ENCODE measurements around the gene YKT6.

YKT6 gene

GRCh38 chr7:44227911-44228310 lies 27.1 kb downstream of the YKT6 start:
- peaks cover 16% of the 10 kb centered on the region for H3K4me1 Mint-ChIP-seq
- H3K36me3 Mint-ChIP-seq (ENCODE audit: low read depth) = no peaks in the 10 kb centered on the region
- no peak for TF ChIP-seq CTCF (IDR thresholded peaks at IDR 0.05; ENCODE audit: unreplicated experiment in 3 of 3)
- H3K27me3 Mint-ChIP-seq (ENCODE audit: low read depth) = peaks cover 8% of the 10 kb centered on the region
- no peaks in the 10 kb centered on the region for H3K9me3 Mint-ChIP-seq
- no peak overlapping the region for H3K27ac Mint-ChIP-seq
- H3K4me3 Mint-ChIP-seq = no peak overlapping the region

GRCh38 chr7:44228571-44229350 lies 28.0 kb downstream of the YKT6 start:
- no peak for TF ChIP-seq CTCF (IDR thresholded peaks at IDR 0.05; ENCODE audit: unreplicated experiment in 3 of 3)
- no peaks in the 10 kb centered on the region for H3K9me3 Mint-ChIP-seq
- peaks cover under 1% of the 10 kb centered on the region for H3K27me3 Mint-ChIP-seq (ENCODE audit: low read depth)
- no peak overlapping the region for H3K27ac Mint-ChIP-seq
- no peak overlapping the region for H3K4me3 Mint-ChIP-seq
- H3K4me1 Mint-ChIP-seq = peaks cover 13% of the 10 kb centered on the region
- H3K36me3 Mint-ChIP-seq (ENCODE audit: low read depth) = no peaks in the 10 kb centered on the region

DNA sequence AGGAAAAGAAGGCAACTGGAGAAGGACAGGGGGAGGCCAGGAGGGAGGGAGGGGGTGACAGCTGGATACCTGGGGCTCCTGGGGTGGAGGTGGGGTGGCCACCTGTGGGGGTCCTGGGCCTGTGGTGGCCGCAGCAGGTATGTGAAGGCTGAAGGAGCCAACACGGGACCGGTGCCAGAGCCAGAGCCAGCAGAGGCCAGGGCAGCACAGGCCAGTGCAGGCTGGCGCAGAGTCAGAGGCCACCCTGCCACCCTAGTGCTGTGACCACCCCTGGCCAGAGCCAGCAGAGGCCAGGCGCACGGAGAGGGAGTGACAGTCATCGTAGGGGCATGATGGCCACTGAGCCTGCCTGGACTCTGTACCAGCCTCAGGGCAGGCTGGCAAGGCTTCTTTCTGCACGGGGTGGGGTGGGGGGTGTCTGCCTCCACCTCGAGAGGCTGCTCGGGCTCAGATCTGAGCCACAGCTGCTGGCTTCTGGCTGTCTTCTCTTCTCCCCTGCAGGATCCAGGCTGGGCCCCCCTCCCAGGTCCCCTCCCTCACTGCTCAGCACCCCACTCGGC lies 28.8 kb downstream of the YKT6 start:
- Mint-ChIP-seq H3K9me3 (no peaks in the 10 kb centered on the region), H3K27ac (no peak overlapping the region), H3K4me1 (peaks cover 9% of the 10 kb centered on the region), H3K27me3 (ENCODE audit: low read depth) (peaks cover 3% of the 10 kb centered on the region), H3K36me3 (ENCODE audit: low read depth) (no peaks in the 10 kb centered on the region), H3K4me3 (no peak overlapping the region)
- no peak for TF ChIP-seq CTCF (IDR thresholded peaks at IDR 0.05; ENCODE audit: unreplicated experiment in 3 of 3)

DNA sequence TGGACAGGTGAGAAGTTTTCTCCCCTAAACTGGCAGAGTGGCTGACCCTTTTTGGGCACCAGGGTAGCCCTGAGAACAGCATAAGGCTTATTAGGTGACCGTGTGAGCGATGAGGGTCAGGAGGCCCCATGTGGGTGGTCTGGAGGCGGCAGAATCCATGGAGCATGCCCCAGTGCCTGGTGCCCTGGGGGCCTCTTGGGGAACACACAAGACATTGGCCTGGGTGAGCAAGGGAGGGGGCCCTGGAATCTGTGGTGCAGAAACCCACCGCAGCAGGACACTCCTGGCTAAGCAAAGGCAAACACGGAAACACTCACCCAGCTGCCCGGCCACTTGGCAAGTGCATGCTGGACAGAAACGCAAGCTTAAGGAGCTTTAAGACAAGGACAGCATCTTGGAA lies 29.5 kb downstream of the YKT6 start:
- H3K9me3 Mint-ChIP-seq = no peaks in the 10 kb centered on the region
- no peak overlapping the region for H3K27ac Mint-ChIP-seq
- H3K27me3 Mint-ChIP-seq (ENCODE audit: low read depth) = peaks cover 3% of the 10 kb centered on the region
- H3K4me1 Mint-ChIP-seq = peaks cover 9% of the 10 kb centered on the region
- no peak for TF ChIP-seq CTCF (IDR thresholded peaks at IDR 0.05; ENCODE audit: unreplicated experiment in 3 of 3)
- H3K4me3 Mint-ChIP-seq = no peak overlapping the region
- no peaks in the 10 kb centered on the region for H3K36me3 Mint-ChIP-seq (ENCODE audit: low read depth)

- peaks cover 3% of the 10 kb centered on the region for H3K27me3 Mint-ChIP-seq (ENCODE audit: low read depth)
- no peak overlapping the region for H3K4me3 Mint-ChIP-seq
- no peaks in the 10 kb centered on the region for H3K9me3 Mint-ChIP-seq
- H3K36me3 Mint-ChIP-seq (ENCODE audit: low read depth) = no peaks in the 10 kb centered on the region
- no peak overlapping the region for H3K27ac Mint-ChIP-seq
- H3K4me1 Mint-ChIP-seq = peaks cover 3% of the 10 kb centered on the region
- TF ChIP-seq CTCF (IDR thresholded peaks at IDR 0.05; ENCODE audit: unreplicated experiment in 3 of 3) = no peak
Observed at GRCh38 chr7:44231088-44231487, 30.3 kb downstream of the YKT6 start.

DNA sequence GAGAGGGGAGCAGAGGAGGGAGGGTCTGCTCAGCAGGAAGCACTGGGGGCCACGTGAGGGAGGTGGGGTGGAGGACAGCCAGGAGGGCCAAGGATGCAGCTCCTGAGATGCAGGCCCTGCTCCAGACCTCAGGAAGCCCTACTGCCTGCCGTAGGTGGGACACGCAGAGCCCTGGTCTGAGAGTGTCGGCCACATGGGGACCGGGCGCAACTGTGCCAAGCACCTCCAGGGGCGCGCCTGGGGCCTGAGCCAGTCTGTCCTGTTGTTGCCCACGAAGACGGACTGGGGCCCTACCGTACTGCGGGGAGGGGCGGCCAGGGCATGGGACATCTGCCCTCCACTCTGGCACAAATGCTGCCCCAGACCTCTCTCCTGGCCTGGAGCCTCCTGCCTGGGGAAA lies 31.6 kb downstream of the YKT6 start:
- Mint-ChIP-seq H3K4me3 (no peak overlapping the region), H3K36me3 (ENCODE audit: low read depth) (no peaks in the 10 kb centered on the region), H3K27me3 (ENCODE audit: low read depth) (peaks cover 8% of the 10 kb centered on the region), H3K27ac (no peak overlapping the region), H3K9me3 (no peaks in the 10 kb centered on the region), H3K4me1 (no peaks in the 10 kb centered on the region)
- no peak for TF ChIP-seq CTCF (IDR thresholded peaks at IDR 0.05; ENCODE audit: unreplicated experiment in 3 of 3)

Data from nephron (organoid).